HG02884 (cell line): ENCODE data around the gene DTD1.

Experiments used
- ATAC-seq: cut with Tn5 transposase; IDR thresholded peaks from one replicate; pipeline ENCODE4 v1.9.1; 2021; ENCODE audit warnings: mild to moderate bottlenecking, moderate library complexity; ENCODE audit not compliant: unreplicated experiment

DTD1 gene

GRCh38 chr20:18657575-18657974, 69.7 kb downstream of the DTD1 start:
- no peak for ATAC-seq

GRCh38 chr20:18662279-18663040, 74.6 kb downstream of the DTD1 start:
- ATAC-seq: peak; percentile 53

DNA sequence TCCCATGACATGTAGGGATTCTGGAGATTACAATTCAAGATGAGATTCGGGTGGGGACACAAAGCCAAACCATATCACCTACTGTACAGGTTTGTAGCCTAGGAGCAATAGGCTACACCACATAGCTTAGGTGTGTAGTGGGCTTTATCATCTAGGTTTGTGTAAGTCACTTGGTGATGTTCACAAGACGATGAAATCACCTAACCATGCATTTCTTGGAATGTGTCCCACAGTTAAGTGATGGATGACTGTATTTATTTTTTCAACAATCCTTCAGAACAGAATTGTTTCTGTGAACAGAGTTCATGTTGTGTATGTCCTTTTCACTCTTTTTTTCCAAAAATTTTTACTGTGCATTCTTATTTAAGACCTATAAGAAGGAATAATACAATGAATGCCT, 76.1 kb downstream of the DTD1 start:
- no peak for ATAC-seq

DNA sequence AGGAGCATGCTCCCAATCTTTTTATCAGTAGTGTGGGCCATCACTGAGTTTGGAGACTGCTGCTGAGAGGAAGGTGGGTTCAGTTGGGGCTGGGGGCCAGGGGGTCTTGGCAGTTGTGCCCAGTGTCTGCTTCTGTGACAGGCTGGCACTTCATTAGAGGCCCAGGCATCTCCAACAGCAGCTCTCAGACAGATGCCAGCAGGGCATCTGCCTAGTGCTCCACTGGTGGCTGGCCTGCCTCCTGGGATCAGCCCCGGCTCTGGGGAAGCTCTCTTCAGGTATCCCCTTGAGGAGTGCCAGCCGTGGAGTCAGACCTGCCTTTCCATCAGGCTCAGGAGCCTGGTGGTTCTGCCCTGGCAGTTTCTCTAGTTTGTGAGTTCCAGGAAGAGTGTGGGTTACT, 77.3 kb downstream of the DTD1 start:
- ATAC-seq: no peak

GRCh38 chr20:18666803-18667415, 79.1 kb downstream of the DTD1 start:
- ATAC-seq: no peak

- ATAC-seq: no peak
Measured at GRCh38 chr20:18669241-18670019, 81.6 kb downstream of the DTD1 start.

GRCh38 chr20:18671203-18671710, 83.4 kb downstream of the DTD1 start:
- ATAC-seq: no peak

- ATAC-seq: no peak
Measured at GRCh38 chr20:18672834-18673233, 85.0 kb downstream of the DTD1 start.

GRCh38 chr20:18676396-18676795, 88.5 kb downstream of the DTD1 start:
- ATAC-seq: no peak

DNA sequence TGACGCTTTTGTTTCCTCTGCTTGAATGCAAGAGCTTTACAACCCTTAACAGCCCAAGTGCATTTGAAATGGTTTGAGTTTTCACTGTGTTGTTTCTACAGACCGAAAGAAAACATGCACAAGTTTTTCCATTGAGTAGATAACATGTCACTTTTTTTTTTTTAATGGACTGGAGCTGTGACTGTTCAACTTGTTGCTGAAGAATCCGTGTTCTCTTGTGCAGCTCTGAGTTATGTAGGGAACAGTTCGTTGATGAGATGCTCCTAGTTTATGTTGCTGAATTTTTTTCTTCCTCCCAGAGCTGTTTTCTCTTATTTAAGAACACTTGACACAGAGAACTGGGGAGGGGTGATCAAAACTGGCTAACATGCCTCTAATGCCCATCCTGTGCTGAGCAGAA, 89.3 kb downstream of the DTD1 start:
- ATAC-seq: no peak

GRCh38 chr20:18678549-18679419, 90.9 kb downstream of the DTD1 start:
- ATAC-seq: no peak

DNA sequence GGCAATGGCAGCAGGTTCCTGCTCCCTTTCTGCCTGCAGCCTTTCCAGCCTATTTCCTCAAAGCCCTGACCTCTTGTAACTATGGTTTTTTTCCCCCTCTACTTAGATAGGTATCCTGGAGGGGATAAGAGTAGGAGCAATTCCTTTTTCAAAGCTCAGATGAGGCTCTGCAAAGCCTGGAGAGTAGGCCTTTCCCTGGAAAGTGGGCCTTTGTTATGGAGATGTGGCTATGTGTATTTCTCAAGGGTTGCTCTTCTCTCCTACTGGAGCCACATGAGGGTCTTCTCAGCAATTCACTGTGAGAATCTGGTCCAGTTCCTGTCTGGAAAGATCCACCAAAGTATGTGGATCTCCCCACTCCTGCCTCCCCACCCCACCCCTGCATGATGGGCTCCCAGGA, 96.0 kb downstream of the DTD1 start:
- ATAC-seq: no peak

GRCh38 chr20:18684775-18685174, 96.9 kb downstream of the DTD1 start:
- no peak for ATAC-seq

DNA sequence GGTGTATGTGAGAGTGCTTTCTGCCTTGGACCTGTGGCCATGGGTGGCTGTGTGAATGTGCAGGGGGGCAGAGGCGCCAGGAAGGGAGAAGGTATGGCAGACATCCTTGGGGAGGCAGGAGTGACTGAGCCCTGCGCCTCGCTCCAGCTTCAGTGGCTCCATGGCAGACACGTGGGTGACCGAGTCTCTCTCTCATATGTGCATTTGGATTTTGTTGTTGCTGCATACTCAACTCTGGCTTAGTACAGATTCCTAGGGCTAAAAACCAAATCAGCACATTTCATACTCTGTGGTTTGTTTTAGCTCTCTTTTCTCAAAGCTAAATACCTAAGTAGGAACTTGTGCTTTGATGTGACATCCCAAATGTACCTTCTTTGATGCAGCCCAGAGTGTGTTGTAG, 97.6 kb downstream of the DTD1 start:
- no peak for ATAC-seq

GRCh38 chr20:18686696-18687095, 98.8 kb downstream of the DTD1 start:
- ATAC-seq: no peak

- no peak for ATAC-seq
Measured at GRCh38 chr20:18688676-18689075, 100.8 kb downstream of the DTD1 start.

GRCh38 chr20:18689557-18689956, 101.7 kb downstream of the DTD1 start:
- no peak for ATAC-seq

DNA sequence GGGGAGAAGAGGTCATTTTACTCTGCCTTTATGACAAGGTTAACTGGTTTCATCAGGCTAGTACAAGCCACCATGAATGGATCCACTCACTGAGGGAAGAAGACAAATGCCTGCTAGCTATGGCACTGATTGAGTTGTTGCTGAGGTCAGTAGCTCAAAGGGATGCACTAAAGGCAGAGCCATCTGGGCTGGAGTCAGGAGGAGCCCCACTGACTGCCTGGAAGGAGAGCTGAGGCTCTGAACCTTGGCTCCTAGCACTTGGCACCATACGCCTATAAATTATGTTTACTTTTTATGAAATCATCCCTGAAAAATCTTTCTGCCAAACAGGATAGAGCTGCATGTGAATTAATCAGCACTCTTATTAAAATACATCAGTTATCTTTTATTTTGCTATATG, 104.6 kb downstream of the DTD1 start:
- no peak for ATAC-seq

GRCh38 chr20:18694071-18694470, 106.2 kb downstream of the DTD1 start:
- no peak for ATAC-seq

DNA sequence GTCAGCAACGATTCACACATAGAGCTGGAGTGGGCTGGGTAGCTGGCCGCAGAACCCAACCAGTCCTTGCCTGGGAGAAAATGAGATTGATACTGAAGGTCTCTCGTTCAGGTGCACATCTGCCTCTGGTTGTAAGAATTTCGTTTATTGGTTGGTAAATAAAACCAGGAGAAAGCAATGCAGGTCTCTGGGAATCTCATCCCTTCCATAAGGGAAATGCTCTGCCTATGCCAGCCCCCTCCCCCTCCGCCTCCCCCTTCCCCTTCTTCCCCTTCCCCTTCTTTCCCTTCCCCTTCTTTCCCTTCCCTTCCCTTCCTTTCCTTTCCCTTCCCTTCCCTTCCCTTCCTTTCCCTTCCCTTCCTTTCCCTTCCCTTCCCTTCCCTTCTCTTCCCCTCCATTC, 107.3 kb downstream of the DTD1 start:
- ATAC-seq: no peak
